GM12801 (cell line): ENCODE measurements around the gene AADACL4.

Source experiments
- CTCF ChIP-seq: IDR thresholded peaks from one replicate; pipeline ENCODE4 v1.5.1; 2011; ENCODE audit warnings: control low read depth; ENCODE audit not compliant: insufficient read length; ENCODE audit errors: extremely low read depth

AADACL4 gene

GRCh38 chr1:12674358-12674757 lies 30.5 kb downstream of the AADACL4 start:
- TF ChIP-seq CTCF = no peak

DNA sequence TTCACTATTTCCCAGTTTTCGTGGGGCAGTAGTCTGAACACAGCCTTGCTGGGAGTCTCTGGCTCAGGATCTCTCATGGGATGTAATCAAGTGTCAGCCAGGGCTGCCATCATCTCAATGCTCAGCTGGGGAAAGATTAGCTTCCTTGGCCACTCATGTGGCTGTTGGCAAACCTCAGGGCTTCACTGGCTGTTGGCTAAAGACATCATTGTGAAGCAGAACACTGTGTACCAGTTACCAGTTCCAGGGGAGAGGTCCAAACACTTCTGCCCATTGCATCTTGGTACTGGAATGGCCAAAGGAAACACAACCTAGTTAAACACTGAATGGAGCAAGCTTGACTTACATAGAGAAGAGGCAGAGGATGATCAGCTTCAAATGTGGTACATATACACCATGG lies 33.7 kb downstream of the AADACL4 start:
- no peak for TF ChIP-seq CTCF

GRCh38 chr1:12678350-12678749 lies 34.5 kb downstream of the AADACL4 start:
- TF ChIP-seq CTCF = no peak

DNA sequence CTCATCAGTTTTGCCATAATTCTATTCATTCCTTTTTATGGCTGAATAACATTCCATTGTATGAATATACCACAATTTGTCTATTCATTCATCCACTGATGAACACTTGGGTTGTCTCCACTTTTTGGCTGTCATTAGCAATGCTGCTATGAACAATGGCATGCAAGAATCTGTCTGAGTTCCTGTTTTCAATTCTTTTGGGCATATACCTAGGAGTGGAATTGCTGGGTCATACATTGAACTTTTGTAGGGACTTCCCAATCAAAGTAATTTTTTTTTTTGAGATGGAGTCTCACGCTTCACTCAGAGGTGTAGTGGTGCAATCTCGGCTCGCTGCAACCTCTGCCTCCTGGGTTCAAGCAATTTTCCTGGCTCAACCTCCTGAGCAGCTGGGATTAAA lies 34.9 kb downstream of the AADACL4 start:
- TF ChIP-seq CTCF = no peak

DNA sequence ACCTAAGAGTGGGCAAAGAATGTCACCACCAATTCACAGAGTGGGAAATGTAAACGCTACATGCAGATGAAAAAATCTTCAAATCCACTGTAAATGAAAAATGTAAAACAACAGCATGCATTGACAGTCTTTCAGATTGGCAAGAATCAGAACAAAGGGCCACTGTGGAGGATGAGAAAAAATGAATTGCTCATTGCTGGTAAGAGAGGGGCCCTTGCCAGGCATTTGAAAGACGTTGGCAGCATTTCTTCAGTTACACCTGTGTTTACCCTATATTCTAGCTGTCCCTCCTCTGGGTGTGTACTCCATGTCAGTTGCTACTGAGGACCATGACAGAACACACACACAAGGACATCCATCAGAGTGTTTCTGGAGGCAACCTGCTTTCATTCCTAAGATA lies 46.3 kb downstream of the AADACL4 start:
- TF ChIP-seq CTCF = no peak

- TF ChIP-seq CTCF = no peak
Observed at GRCh38 chr1:12692967-12693782, 49.3 kb downstream of the AADACL4 start.

- TF ChIP-seq CTCF = no peak
Observed at GRCh38 chr1:12696658-12697057, 52.8 kb downstream of the AADACL4 start.
